SK-N-SH treated with all-trans-retinoic acid at 6 μM for 48 hours (cell line): ENCODE data around the gene AREG.

Source experiments
- BACH2 ChIP-seq: fragments of 250-450 bp; sonication (Bioruptor Pico); IDR thresholded peaks from 2 replicates; pipeline ENCODE4 v1.9.0; 2021; ENCODE audit warnings: mild to moderate bottlenecking, borderline replicate concordance
- OSR1 ChIP-seq: fragments of 250-450 bp; sonication (Bioruptor Pico); IDR thresholded peaks from 2 replicates; pipeline ENCODE4 v1.8.0; 2022; ENCODE audit warnings: moderate library complexity, mild to moderate bottlenecking, inconsistent platforms
- ZNF8 ChIP-seq: fragments of 450-650 bp; formaldehyde crosslinking; IDR thresholded peaks from 2 replicates; pipeline ENCODE4 v1.5.0; 2020; ENCODE audit warnings: mild to moderate bottlenecking, moderate library complexity
- TF ChIP-seq, protein P1 (sequence below): fragments of 250-450 bp; sonication (Bioruptor Pico); IDR thresholded peaks from 2 replicates; pipeline ENCODE4 v1.8.0; 2020; ENCODE audit warnings: mild to moderate bottlenecking, moderate library complexity, borderline replicate concordance

GRCh38 chr4:74412225-74412624, 32.7 kb upstream of the AREG start:
- no peak for TF ChIP-seq ZNF8
- TF ChIP-seq, protein P1, sequence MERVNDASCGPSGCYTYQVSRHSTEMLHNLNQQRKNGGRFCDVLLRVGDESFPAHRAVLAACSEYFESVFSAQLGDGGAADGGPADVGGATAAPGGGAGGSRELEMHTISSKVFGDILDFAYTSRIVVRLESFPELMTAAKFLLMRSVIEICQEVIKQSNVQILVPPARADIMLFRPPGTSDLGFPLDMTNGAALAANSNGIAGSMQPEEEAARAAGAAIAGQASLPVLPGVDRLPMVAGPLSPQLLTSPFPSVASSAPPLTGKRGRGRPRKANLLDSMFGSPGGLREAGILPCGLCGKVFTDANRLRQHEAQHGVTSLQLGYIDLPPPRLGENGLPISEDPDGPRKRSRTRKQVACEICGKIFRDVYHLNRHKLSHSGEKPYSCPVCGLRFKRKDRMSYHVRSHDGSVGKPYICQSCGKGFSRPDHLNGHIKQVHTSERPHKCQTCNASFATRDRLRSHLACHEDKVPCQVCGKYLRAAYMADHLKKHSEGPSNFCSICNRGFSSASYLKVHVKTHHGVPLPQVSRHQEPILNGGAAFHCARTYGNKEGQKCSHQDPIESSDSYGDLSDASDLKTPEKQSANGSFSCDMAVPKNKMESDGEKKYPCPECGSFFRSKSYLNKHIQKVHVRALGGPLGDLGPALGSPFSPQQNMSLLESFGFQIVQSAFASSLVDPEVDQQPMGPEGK (CRISPR knock-in tag), result no peak
- no peak for TF ChIP-seq BACH2 (CRISPR knock-in tag)
- TF ChIP-seq OSR1 (CRISPR knock-in tag), result no peak
